Ecto neural progenitor cell (in vitro differentiated cells): ENCODE measurements around the gene TMEM231.
"Not testable (repeated sequence)": the region's sequence is repeated elsewhere in the genome, so short reads cannot be mapped to it uniquely, and the experiment has no call there.

Experiments
- DNase-seq: peaks from one replicate; pipeline ENCODE4 v3.0.0-alpha.2; 2018; ENCODE audit warnings: low spot score

TMEM231 gene

DNA sequence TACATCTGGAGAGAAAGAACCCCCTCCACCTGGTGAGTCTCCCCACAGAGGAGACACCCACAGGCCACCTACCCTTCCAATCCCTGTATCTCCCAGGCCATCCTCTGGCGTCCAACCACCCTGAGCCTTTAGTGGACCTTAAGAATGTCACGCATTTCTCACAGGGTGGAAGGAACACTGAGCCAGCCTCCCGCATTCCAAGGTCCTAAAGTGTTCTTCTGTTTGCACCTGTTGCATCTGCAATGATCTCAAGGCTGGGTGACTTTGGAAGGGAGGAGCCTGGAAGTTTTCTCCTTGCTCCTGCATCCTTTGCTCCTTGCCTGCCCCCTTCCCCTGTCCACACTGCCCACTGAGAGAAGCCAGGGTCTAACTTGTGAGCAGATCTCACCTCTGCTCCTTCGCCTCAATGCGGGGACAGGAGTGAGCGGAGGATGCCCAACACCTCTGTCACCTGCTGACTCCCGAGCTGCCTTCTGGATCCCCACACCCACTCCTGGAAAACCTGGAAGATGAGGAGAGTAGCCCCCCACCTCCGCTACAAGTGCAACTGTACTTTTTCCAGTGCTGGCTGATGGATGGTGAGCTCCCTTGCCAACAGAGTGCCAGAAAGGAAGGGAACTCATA is 23.8 kb downstream of the TMEM231 start:
- DNase-seq, result no peak

DNA sequence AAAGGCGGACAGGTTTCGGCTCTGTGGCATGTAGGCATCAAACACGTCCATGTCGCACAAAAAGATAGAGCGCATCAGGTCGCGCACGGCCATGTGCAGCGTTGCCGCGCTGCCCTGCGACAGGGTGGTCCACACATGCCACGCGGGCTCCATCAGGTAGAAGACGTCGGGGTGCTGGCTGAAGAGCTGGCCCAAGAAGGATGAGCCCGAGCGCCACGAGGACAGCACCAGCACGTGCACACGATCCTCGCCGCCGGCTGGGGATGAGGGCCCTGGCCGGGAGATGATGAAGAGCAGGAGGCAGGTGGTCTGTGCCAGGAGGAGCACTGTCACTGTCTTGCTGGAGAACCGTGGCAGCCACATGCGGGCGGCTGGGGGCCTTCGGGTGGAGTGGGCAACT is 26.1 kb downstream of the TMEM231 start:
- no peak for DNase-seq

DNA sequence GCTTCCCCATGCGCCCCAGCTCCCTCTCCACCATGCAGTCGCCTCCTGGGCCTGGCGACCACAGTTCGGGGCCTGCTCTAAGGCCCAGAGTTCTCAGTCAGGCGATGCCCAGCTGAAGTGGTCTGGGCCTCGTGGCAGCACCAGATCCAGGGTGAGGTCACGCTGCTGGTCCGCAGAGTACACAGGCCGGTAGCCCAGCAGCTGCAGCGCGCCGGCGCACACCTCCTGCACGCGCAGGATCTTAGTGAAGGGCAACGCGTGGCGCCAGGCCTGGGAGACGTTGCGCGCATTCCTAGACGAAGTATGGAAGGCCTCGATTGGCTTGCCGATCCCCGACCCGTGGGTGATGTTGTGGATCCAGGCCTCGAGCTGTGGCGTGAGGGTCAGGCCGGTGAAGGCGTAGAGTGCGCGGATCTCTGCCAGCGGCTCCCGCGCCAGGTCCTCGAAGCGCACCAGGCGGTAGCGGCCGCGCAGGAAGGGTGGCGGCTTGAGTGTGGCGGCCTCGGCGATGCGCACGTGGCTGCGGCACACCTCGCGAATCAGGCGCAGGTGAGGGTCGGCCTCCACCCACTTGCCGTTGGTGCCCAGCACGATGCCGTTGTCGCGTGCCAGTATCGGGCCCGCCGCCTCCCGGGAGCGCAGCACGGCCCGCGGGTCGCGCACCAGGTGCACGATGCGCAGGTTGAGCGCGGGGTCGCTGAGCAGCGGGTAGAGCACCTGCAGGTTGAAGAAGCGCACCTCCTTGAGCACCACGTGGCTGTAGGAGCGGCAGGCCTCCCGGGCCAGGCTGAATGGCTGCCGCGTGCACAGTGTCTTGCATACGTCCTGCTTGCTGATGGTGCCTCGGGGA is 26.8 kb downstream of the TMEM231 start:
- DNase-seq, result no peak

DNA sequence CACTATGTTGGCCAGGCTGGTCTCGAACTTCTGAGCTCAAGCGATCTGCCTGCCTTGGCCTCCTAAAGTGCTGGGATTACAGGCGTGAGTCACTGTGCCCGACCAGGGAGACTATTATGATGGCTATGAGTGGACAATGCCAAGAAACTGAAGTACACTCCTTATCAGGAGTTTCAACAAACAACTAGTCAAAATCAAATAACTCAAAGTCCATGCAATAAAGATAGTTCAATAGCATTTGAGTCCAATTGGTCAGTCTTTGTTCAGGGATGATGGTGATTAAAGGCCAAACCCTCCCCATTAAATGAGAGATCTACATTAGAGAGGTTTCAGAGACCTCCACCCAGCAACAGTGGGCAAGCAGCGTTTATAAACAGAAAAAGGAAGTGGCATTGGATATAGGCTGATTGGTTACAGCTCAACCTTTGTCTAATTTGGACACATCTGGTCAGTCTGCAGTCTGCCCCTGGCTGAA is 28.2 kb downstream of the TMEM231 start:
- DNase-seq, result no peak

DNA sequence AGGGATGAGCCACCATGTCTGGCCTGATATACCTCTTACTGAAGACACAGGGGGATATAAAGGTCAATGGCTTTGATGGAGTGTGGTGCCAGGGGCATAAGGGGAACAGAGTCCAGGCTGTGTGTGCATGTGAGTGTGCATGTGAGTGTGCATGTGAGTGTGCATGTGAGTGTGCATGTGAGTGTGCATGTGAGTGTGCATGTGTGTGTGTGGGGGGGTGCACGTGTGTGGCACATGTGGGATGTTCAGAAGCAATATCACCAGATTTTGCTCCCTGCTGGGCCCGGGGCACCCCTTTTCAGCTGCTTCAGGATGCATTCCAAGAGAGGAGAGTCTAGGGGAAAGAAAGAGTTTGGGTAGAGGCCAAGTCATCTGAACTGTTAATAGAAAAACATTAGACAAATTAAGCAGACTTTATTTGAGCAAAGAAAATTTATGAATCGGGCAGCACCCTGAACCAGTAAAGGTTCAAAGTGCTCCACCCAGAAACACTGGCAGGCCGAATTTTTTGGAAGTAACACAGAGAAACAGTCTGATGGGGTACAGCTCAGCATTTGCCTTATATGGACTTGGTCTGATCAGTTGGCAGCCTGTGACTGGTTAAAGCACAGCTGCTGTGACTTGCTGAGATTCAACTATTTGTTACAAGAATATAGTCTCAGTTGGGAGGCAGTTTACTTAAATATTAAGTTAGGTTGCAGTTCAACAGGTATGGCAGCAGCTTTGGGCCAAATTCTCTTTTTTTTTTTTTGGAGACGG is 29.8 kb downstream of the TMEM231 start:
- no peak for DNase-seq

DNA sequence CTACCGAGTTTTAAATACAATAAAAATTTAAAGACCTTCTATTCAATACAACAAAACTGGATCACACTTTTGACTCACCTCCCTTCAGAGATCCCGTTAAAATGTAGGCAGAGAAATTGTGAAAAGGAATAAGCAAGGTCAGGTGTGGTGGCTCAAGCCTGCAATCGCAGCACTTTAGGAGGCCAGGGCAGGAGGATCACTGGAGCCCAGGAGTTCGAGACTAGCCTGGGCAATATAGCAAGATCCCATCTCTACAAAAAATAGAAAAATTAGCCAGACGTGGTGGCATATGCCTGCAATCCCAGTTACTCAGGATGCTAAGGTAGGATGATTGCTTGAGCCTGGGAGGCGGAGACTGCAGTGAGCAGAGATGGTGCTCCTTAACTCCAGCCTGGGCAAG is 36.9 kb downstream of the TMEM231 start:
- no peak for DNase-seq

DNA sequence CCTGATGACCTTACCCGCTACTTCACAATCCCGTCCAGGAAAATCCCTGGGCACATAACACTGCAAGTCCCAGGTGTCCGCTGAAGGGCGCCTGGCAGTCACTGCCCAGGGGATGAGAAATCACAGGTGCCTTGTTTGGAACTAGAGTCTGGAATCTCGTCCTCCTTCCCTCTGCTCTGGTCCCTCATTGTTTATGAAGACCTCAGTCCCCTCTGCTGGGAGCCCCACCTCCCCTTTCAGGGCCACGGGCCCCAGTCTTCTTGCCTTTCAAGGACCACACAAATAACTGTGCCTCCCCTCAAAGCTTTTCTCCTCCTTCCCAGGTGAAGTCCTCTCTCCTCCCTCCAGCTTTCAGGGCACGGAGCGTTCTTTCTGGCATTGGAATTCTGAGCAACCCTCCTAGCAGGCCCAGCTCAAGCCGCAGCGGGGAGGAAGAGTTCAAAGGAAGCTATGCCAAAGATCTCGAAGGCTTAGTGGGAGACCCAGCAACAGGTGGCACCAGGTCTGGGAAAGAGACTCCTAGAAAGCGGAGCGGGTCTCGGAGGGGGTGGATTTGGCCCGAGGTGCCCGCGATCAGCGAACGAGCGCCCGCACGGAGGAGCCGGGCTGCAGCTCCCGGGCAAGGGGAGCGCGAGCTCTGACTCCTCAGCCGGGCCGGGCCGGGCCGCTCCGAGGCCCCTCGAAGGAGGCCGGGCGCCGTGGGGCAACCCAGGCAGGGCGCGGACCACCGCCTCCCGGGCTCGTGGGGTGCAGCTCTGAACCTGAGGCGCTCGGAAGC is 39.7 kb downstream of the TMEM231 start:
- peak; percentile 71 for DNase-seq

DNA sequence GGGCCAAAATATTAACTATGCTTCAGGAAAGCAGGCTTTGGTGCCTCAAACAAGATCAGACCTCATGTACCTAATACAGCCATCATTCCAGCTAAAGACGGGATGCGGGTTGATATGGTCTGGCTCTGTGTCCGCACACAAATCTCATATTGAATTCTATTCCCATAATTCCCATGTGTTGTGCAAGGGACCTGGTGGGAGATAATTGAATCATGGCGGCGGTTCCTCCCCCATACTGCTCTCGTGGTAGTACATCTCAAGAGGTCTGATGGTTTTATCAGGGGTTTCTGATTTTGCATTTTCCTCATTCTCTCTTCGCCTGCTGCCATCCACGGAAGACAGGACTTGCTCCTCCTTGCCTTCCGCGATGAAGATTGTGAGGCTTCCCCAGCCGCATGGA is 41.8 kb downstream of the TMEM231 start:
- DNase-seq, result no peak

DNA sequence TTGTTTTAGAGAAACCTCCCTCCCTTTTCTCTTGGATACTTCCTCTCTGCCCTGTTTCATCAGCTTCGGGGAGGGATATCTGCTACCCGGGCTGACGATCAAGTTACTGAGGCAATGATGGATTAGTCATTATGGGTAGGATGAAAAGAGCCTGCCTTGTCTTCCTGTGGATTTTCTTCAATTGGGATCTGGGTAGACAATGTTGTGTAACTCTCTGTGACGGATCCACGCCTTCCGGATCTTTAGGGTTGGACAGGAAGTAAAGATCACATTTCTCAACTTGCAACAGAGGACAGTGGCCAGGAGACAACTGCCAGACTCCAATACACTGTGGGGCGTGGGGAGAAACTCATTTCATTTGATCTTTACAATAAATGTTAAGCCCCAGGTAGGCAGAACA is 49.5 kb downstream of the TMEM231 start:
- no peak for DNase-seq

DNA sequence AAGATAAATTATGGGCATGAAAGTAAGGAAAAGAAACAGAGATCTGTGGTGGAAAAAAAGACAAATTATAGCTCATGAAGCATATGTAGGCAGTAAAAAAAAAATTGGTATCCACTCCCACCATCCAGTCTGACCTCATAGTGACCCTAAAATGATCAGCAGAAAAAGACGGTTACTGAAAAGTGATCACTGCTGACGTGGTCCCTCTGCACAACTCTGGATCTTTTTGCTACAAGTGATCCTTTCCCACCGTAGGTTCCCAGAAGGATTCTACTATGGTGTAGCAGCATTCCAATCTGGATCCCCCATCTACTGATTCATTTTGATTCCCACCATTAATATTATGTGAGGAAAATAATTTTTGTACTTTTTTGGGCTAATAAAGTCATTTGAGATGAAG is 49.9 kb downstream of the TMEM231 start:
- DNase-seq, result no peak

DNA sequence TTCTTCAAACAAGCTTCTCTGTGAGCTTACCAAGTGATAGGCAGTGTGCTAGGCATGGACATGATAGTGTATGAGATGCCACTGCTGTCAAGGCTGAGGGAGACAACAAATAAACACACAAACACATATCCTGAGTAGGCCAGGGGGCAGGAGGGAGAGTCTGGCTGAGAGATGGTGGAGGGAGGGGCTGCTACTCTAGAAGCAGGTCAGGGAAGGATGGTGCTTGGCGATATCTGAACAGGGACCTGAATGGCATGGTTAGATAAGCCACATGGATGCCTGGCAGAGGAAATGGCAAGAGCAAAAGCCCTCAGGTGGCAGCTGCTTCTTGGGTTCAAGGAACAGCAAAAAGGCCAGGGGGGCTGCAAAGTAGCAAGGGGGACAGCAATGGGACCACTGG is 52.3 kb downstream of the TMEM231 start:
- no peak for DNase-seq

DNA sequence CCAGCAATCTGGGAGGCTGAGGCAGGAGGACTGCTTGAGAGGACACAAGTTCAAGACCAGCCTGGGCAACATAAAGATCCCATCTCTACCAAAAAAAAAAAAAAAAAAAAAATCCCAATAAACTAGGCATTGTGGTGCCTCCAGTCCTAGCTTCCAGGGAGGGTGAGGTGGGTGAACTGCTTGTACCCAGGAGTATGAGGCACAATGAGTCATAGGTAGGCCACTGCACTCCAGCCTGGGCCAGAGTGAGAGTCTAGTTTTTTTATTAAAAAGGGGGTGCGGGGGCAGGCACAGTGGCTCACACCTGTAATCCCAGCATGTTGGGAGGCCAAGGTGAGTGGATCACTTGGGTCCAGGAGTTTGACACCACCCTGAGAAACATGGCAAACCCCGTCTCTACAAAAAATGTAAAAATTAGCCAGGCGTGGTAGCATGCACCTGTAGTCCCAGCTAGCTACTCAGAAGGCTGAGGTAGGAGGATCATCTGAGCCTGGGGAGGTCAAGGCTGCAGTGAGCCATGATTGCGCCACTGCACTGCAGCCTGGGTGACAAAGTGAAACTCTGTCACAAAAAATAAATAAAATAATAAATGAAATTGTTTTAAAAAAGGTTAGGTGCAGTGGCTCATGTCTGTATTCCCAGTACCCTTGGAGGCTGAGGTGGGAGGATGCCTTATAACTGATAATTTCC is 53.0 kb downstream of the TMEM231 start:
- DNase-seq, result no peak

DNA sequence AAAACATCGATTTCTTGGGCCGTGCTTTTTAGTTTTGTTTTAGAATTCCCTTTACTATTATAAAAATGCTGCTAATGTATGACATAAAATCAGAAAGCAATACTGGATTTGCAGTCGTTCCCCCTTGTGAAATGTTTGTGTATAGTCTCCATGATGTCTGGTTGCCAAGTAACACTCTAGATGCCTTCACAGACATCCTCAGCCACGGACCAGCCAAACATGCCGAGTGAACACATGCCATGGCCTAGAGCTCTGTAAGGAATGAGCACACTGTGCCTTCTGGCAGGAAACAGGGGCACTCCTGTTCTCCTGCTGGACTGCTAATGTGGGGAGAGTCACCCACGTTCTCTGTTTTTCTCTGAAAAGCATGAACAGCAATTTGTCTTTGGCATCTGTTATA is 54.2 kb downstream of the TMEM231 start:
- DNase-seq, result not testable (repeated sequence)

DNA sequence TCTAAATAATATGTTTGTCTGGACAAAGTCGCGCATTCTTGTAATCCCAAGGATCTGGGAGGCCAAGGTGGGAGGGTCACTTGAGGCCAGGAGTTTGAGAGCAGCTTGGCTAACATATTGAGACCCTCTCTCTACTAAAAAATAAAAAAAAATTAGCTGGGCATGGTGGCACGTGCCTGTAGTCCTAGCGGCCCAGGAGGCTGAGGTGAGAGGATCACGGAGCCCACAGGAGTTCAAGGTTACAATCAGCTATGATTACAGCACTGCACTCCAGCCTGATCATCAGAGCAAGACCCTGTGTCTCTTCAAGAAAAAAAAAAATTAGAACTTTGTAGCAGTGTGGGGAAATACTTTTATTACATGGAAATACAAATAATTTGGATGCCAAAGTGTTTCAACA is 54.7 kb downstream of the TMEM231 start:
- no peak for DNase-seq

DNA sequence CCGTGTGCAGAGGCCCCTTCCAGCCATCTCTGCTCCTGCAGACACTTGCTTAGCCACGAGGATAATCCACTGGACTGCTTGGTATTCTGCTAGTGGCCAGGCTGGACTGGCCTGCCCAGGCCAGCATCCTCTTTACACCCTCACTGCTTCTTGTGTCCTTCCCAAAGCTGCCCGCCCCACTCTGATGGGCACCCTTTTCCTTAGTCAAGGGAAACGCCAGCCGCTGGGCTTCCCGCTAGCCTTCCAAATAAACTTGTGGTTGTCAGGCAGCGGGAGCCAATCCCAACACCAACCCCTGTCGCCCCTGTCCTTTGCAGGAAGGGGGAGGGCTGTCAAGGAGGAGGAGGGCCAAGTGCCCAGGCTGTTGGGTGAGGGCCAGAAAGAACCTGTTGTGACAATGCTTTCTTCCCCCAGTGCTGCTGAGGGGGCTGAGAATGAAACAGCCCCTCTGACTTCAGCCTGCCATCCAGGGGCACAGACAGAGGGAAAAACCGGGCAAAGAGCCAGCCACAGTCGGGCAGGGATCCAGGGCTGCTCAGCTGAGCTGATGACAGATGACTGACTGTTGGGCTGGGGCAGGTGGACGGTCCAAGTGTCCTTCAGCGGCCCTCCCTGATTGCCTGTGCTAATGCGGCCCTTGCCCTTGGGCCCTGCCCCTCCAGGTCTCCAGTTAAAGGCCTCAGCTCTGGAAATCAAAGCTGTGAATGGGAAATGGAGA is 57.3 kb downstream of the TMEM231 start:
- not testable (repeated sequence) for DNase-seq

DNA sequence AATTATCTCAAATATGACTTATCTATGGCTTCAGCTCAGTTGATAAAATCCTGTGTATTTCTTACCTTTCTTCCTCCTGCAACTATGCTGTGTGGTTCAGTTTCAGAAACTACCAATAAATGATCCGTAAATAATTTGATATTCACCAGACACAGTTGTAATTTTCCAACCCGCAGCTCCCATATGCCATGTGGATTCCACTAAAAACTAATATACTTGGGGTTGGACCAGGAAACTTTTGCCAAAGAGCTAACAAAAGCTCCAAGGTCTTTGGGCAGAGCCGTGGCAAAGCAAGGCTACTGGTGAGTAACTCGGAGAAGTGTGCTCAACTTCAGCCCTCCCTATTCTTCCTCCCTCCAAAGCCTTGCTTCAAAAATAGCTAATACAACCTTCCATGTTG is 58.5 kb downstream of the TMEM231 start:
- no peak for DNase-seq

DNA sequence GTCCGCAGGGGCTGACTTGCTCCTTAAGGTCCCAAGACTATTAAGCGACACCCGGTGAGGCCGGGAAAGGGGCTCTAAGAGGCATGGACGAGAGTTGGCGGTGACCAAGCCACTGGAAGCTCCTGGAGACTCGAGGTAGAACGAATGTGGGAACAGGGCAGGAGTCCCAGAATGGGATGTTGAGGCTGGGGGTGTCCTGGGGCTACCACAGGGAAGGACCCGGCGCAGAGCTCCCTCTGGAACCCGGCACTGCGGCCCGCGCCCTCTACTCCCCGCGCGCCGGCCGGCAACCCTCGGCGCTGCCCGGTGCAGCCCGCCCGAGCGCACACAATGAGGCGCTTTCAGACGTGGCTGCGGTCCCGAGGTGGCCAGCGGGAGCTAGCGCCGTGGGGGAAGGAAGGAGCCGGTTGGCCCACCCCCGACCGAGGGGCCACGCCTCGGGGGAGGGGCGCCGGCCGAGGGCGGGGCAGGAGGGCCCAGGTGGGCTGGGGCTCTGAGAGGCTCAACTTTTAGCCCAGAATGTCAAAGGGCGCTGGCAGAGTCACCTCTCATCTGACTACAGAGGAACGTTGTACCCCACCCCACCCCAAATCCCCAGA is 60.9 kb downstream of the TMEM231 start, which contains the start of gene CHST6:
CHST6 (minus strand) TSS at position 366 of the 599 bp plus-strand sequence. CDS start 15,613 bp downstream, outside the sequence.
- peak; percentile 81 for DNase-seq

DNA sequence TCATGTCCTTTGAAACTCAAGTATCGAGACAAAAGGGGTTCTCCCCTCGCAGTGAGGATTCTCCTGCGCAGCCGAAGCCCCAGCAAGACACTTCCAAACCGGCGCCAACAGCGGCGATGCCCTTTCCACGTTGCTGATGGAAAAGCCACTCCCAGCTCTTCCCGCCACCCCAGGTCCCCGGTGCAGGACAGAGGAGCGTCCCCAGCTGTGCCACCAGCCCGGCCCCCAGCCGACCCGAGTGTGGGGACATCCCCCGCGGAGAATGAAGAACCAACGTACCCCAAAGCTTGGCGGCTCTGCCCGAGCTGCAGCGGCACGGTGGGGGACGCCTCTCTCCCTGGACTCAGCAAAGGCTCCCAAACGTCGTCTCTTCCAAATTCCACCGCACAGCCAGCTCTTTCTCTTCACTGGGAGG is 61.4 kb downstream of the TMEM231 start:
- DNase-seq, result peak; percentile 71

DNA sequence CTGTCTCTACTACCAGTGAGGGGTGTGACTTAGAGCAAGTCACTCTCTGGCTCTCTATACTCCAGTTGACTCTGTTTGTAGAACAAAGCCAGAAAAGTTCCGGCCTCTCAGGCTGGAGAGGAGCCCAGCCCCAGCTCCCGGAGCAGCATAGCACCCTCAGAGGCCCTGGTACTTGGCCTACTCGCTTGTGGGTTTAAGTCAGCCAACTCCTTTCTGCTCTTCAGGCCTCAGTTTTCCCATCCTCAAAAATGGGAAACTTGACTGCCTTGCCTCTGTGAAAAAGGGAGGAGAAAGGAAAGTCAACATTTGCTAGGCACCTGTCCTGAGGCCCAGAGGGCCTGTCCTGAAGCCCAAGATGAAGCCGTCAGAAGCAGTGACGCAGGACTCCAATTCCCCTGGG is 61.9 kb downstream of the TMEM231 start:
- DNase-seq, result no peak

DNA sequence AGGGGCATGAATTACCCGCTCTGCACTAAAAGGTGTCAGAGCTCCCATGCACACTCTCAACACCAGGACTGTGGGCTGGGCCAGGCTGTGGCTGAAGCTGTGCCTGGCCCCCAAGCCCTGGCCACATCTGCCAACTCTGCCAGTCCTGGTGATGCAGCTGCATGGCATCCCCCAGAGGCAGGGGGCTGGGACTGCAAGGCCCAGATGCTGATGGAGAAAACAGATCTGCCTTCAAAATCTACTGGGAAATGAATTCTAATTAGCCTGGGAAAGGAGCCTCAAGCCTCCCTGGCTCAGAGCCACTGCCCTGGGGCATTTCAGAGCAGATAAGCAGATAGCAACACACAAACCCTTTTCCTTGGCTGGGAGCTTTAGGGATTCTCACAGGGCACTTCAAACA is 64.2 kb downstream of the TMEM231 start:
- peak; percentile 59 for DNase-seq
